ENCODE measurements around the gene WDR4. TPM values are rescaled to one million over a fixed set of nuclear protein-coding genes. Genes with fewer than 3 reads are reported as not detected.

The WDR4 gene
- total RNA-seq, 1 donor from 2014 or later, result 5.7 TPM

- H3K27ac ChIP-seq, result no peak overlapping the region
- H3K79me2 ChIP-seq (ENCODE audit: low read depth), result peaks cover 54% of the 10 kb centered on the region
- H3K4me1 ChIP-seq, result no peaks in the 10 kb centered on the region
- no peak for DNase-seq (ENCODE audit: low spot score)
- no peaks in the 10 kb centered on the region for H3F3A ChIP-seq (ENCODE audit: low read depth)
- H4K20me1 ChIP-seq (ENCODE audit: low read depth), result peaks cover 28% of the 10 kb centered on the region
- no peaks in the 10 kb centered on the region for H3K9me3 ChIP-seq (ENCODE audit: low read depth)
- H3K4me2 ChIP-seq, result no peak overlapping the region
- H3K9me3 Mint-ChIP-seq, result no peaks in the 10 kb centered on the region
- H3K36me3 Mint-ChIP-seq, result peaks cover 11% of the 10 kb centered on the region
- no peaks in the 10 kb centered on the region for H3K36me3 ChIP-seq
- no peak overlapping the region for H3K4me3 Mint-ChIP-seq
- no peak overlapping the region for H3K9ac ChIP-seq
- H3K4me3 ChIP-seq, result no peak overlapping the region
- no peaks in the 10 kb centered on the region for H3K4me1 Mint-ChIP-seq
- H3K27me3 ChIP-seq, result no peaks in the 10 kb centered on the region
- TF ChIP-seq EZH2phosphoT487 (IDR thresholded peaks at IDR 0.05) (no peak), EZH2 (IDR thresholded peaks at IDR 0.05) (no peak), CTCF (IDR thresholded peaks at IDR 0.05) (no peak)
- peak overlapping the region; percentile 91 for H3K27ac Mint-ChIP-seq
- H3K27me3 Mint-ChIP-seq (ENCODE audit: insufficient read depth, low read depth), result peaks cover 2% of the 10 kb centered on the region
- H2AFZ ChIP-seq (replicated peaks), result no peak overlapping the region
These were observed 13.6 kb downstream of the WDR4 start for GRCh38 chr21:42865776-42866160.

- peaks cover 12% of the 10 kb centered on the region for H3K36me3 Mint-ChIP-seq
- H3K4me1 Mint-ChIP-seq, result no peaks in the 10 kb centered on the region
- H3K27me3 ChIP-seq, result no peaks in the 10 kb centered on the region
- H3K36me3 ChIP-seq, result no peaks in the 10 kb centered on the region
- H3K79me2 ChIP-seq (ENCODE audit: low read depth), result peaks cover 54% of the 10 kb centered on the region
- H3K4me3 ChIP-seq, result no peak overlapping the region
- no peaks in the 10 kb centered on the region for H3K4me1 ChIP-seq
- no peak overlapping the region for H3K27ac ChIP-seq
- TF ChIP-seq CTCF (IDR thresholded peaks at IDR 0.05) (no peak), EZH2 (IDR thresholded peaks at IDR 0.05) (no peak), EZH2phosphoT487 (IDR thresholded peaks at IDR 0.05) (no peak)
- no peak overlapping the region for H2AFZ ChIP-seq (replicated peaks)
- H3F3A ChIP-seq (ENCODE audit: low read depth), result no peaks in the 10 kb centered on the region
- no peak for DNase-seq (ENCODE audit: low spot score)
- H3K9ac ChIP-seq, result no peak overlapping the region
- peaks cover 28% of the 10 kb centered on the region for H4K20me1 ChIP-seq (ENCODE audit: low read depth)
- H3K27ac Mint-ChIP-seq, result no peak overlapping the region
- H3K4me2 ChIP-seq, result no peak overlapping the region
- no peak overlapping the region for H3K4me3 Mint-ChIP-seq
- no peaks in the 10 kb centered on the region for H3K9me3 ChIP-seq (ENCODE audit: low read depth)
- H3K27me3 Mint-ChIP-seq (ENCODE audit: insufficient read depth, low read depth), result peaks cover 2% of the 10 kb centered on the region
- H3K9me3 Mint-ChIP-seq, result no peaks in the 10 kb centered on the region
These were observed 14.2 kb downstream of the WDR4 start for GRCh38 chr21:42864815-42865775.

GRCh38 chr21:42864286-42864685, 15.1 kb downstream of the WDR4 start:
- Mint-ChIP-seq H3K36me3 (peaks cover 12% of the 10 kb centered on the region), H3K4me1 (no peaks in the 10 kb centered on the region), H3K27ac (no peak overlapping the region), H3K27me3 (ENCODE audit: insufficient read depth, low read depth) (peaks cover 2% of the 10 kb centered on the region), H3K4me3 (no peak overlapping the region), H3K9me3 (no peaks in the 10 kb centered on the region)
- Histone ChIP-seq H3K4me1 (no peaks in the 10 kb centered on the region), H3K27ac (no peak overlapping the region), H2AFZ (replicated peaks) (no peak overlapping the region), H3K9me3 (ENCODE audit: low read depth) (no peaks in the 10 kb centered on the region), H3K27me3 (no peaks in the 10 kb centered on the region), H3F3A (ENCODE audit: low read depth) (no peaks in the 10 kb centered on the region), H3K79me2 (ENCODE audit: low read depth) (peaks cover 51% of the 10 kb centered on the region), H3K9ac (no peak overlapping the region), H3K4me2 (no peak overlapping the region), H3K4me3 (no peak overlapping the region), H3K36me3 (no peaks in the 10 kb centered on the region), H4K20me1 (ENCODE audit: low read depth) (peaks cover 28% of the 10 kb centered on the region)
- DNase-seq (ENCODE audit: low spot score), result no peak
- no peak for TF ChIP-seq EZH2phosphoT487 (IDR thresholded peaks at IDR 0.05)
- no peak for TF ChIP-seq CTCF (IDR thresholded peaks at IDR 0.05)
- TF ChIP-seq EZH2 (IDR thresholded peaks at IDR 0.05), result no peak
